Measurements from ENCODE around the gene ADAMTS2.

Gene ADAMTS2

GRCh38 chr5:179310439-179311090 is 34.7 kb downstream of the ADAMTS2 start:
- no peak for DNase-seq

- DNase-seq = no peak
Observed at GRCh38 chr5:179309751-179310320, 35.4 kb downstream of the ADAMTS2 start.

GRCh38 chr5:179309383-179309670 is 35.9 kb downstream of the ADAMTS2 start:
- no peak for DNase-seq

GRCh38 chr5:179308563-179309382 is 36.5 kb downstream of the ADAMTS2 start:
- DNase-seq = no peak

GRCh38 chr5:179307931-179308471 is 37.3 kb downstream of the ADAMTS2 start:
- DNase-seq = no peak

- no peak for DNase-seq
Observed at GRCh38 chr5:179307013-179307800, 38.1 kb downstream of the ADAMTS2 start.

GRCh38 chr5:179306191-179307012 is 38.9 kb downstream of the ADAMTS2 start:
- DNase-seq = no peak

GRCh38 chr5:179304871-179305270 is 40.4 kb downstream of the ADAMTS2 start:
- no peak for DNase-seq

- no peak for DNase-seq
Observed at GRCh38 chr5:179304466-179304865, 40.8 kb downstream of the ADAMTS2 start.

GRCh38 chr5:179303451-179304200 is 41.6 kb downstream of the ADAMTS2 start:
- DNase-seq = no peak

GRCh38 chr5:179302499-179303185 is 42.6 kb downstream of the ADAMTS2 start:
- no peak for DNase-seq

GRCh38 chr5:179301796-179302195 is 43.5 kb downstream of the ADAMTS2 start:
- DNase-seq = no peak

- no peak for DNase-seq
Observed at GRCh38 chr5:179301376-179301775, 43.9 kb downstream of the ADAMTS2 start.

GRCh38 chr5:179300581-179301180 is 44.6 kb downstream of the ADAMTS2 start:
- DNase-seq = no peak

GRCh38 chr5:179298181-179298993 is 46.9 kb downstream of the ADAMTS2 start:
- no peak for DNase-seq

- no peak for DNase-seq
Observed at GRCh38 chr5:179297486-179298180, 47.6 kb downstream of the ADAMTS2 start.

- DNase-seq = no peak
Observed at GRCh38 chr5:179297026-179297425, 48.2 kb downstream of the ADAMTS2 start.

- no peak for DNase-seq
Observed at GRCh38 chr5:179296150-179296821, 49.0 kb downstream of the ADAMTS2 start.
